Measurements from ENCODE around the gene MAP1B.
"Not testable (repeated sequence)": the region's sequence is repeated elsewhere in the genome, so short reads cannot be mapped to it uniquely, and the experiment has no call there.

The MAP1B gene

GRCh38 chr5:72167804-72168203 lies 60.5 kb downstream of the MAP1B start:
- Histone ChIP-seq H3K9me3 (ENCODE audit: low read length) (no peaks in the 10 kb centered on the region), H3K79me2 (ENCODE audit: insufficient read depth, low read length) (no peaks in the 10 kb centered on the region), H3K27ac (ENCODE audit: low read depth, low read length, poor library complexity, severe bottlenecking) (no peak overlapping the region), H3K4me3 (ENCODE audit: low read depth, low read length, poor library complexity, severe bottlenecking) (no peak overlapping the region), H3K9ac (ENCODE audit: low read length) (no peak overlapping the region), H3K9me2 (ENCODE audit: low read depth, low read length) (no peaks in the 10 kb centered on the region), H3K27me3 (ENCODE audit: insufficient read depth, low read length) (0 out of 2 replicates have a peak, but pooled peaks cover 4% of the 10 kb centered on the region), H3K4me2 (ENCODE audit: low read length) (no peak overlapping the region), H4K20me1 (ENCODE audit: insufficient read depth, low read length) (no peaks in the 10 kb centered on the region), H3K4me1 (ENCODE audit: insufficient read depth, low read length, severe bottlenecking) (peaks cover 3% of the 10 kb centered on the region), H3K36me3 (ENCODE audit: insufficient read depth, low read length) (no peaks in the 10 kb centered on the region), H3F3A (ENCODE audit: insufficient read depth, low read length) (no peaks in the 10 kb centered on the region), H2AFZ (ENCODE audit: low read length) (no peak overlapping the region)
- TF ChIP-seq, protein P1, sequence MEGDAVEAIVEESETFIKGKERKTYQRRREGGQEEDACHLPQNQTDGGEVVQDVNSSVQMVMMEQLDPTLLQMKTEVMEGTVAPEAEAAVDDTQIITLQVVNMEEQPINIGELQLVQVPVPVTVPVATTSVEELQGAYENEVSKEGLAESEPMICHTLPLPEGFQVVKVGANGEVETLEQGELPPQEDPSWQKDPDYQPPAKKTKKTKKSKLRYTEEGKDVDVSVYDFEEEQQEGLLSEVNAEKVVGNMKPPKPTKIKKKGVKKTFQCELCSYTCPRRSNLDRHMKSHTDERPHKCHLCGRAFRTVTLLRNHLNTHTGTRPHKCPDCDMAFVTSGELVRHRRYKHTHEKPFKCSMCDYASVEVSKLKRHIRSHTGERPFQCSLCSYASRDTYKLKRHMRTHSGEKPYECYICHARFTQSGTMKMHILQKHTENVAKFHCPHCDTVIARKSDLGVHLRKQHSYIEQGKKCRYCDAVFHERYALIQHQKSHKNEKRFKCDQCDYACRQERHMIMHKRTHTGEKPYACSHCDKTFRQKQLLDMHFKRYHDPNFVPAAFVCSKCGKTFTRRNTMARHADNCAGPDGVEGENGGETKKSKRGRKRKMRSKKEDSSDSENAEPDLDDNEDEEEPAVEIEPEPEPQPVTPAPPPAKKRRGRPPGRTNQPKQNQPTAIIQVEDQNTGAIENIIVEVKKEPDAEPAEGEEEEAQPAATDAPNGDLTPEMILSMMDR (IDR thresholded peaks at IDR 0.05; ENCODE audit: low read length) = no peak
- TF ChIP-seq EZH2 (IDR thresholded peaks at IDR 0.05; ENCODE audit: borderline replicate concordance, low read length) = no peak

DNA sequence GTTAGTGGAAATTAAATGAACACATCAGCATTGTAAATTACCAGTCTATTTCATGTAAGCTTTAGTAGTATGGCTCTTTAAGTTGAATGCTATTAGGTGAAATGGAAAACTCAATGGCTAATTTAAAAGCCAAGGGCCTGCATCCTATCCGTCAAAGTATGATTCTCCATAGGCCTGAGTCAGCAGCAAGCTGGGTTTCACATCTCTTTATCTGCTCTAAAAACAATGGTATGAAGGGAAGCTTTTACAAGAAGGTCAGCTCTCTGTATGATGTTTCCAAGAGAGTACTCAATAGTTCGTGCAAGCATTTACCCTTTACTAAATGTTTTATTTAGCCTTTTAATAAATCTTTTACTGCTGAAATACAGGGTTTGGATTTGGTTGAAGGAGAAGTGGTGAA lies 62.8 kb downstream of the MAP1B start:
- H3K79me2 ChIP-seq (ENCODE audit: insufficient read depth, low read length) = no peaks in the 10 kb centered on the region
- H3K27ac ChIP-seq (ENCODE audit: low read depth, low read length, poor library complexity, severe bottlenecking) = no peak overlapping the region
- no peaks in the 10 kb centered on the region for H3K9me2 ChIP-seq (ENCODE audit: low read depth, low read length)
- no peak overlapping the region for H3K4me3 ChIP-seq (ENCODE audit: low read depth, low read length, poor library complexity, severe bottlenecking)
- H3K9me3 ChIP-seq (ENCODE audit: low read length) = no peaks in the 10 kb centered on the region
- no peaks in the 10 kb centered on the region for H3F3A ChIP-seq (ENCODE audit: insufficient read depth, low read length)
- 0 out of 2 replicates have a peak, but pooled peaks cover 4% of the 10 kb centered on the region for H3K27me3 ChIP-seq (ENCODE audit: insufficient read depth, low read length)
- H3K36me3 ChIP-seq (ENCODE audit: insufficient read depth, low read length) = no peaks in the 10 kb centered on the region
- TF ChIP-seq EZH2 (IDR thresholded peaks at IDR 0.05; ENCODE audit: borderline replicate concordance, low read length) = no peak
- TF ChIP-seq, protein P1 (IDR thresholded peaks at IDR 0.05; ENCODE audit: low read length) = no peak
- H3K4me1 ChIP-seq (ENCODE audit: insufficient read depth, low read length, severe bottlenecking) = peaks cover 3% of the 10 kb centered on the region
- no peak overlapping the region for H3K9ac ChIP-seq (ENCODE audit: low read length)
- no peak overlapping the region for H3K4me2 ChIP-seq (ENCODE audit: low read length)
- H4K20me1 ChIP-seq (ENCODE audit: insufficient read depth, low read length) = no peaks in the 10 kb centered on the region
- H2AFZ ChIP-seq (ENCODE audit: low read length) = no peak overlapping the region

GRCh38 chr5:72171181-72171580 lies 63.9 kb downstream of the MAP1B start:
- H3K36me3 ChIP-seq (ENCODE audit: insufficient read depth, low read length); H3K9me3 ChIP-seq (ENCODE audit: low read length); H3K4me3 ChIP-seq (ENCODE audit: low read depth, low read length, poor library complexity, severe bottlenecking); H4K20me1 ChIP-seq (ENCODE audit: insufficient read depth, low read length); H3K9me2 ChIP-seq (ENCODE audit: low read depth, low read length); H3F3A ChIP-seq (ENCODE audit: insufficient read depth, low read length); H3K9ac ChIP-seq (ENCODE audit: low read length); H3K27ac ChIP-seq (ENCODE audit: low read depth, low read length, poor library complexity, severe bottlenecking); H3K4me2 ChIP-seq (ENCODE audit: low read length); H2AFZ ChIP-seq (ENCODE audit: low read length); H3K4me1 ChIP-seq (ENCODE audit: insufficient read depth, low read length, severe bottlenecking); H3K79me2 ChIP-seq (ENCODE audit: insufficient read depth, low read length); H3K27me3 ChIP-seq (ENCODE audit: insufficient read depth, low read length): not testable (repeated sequence)

DNA sequence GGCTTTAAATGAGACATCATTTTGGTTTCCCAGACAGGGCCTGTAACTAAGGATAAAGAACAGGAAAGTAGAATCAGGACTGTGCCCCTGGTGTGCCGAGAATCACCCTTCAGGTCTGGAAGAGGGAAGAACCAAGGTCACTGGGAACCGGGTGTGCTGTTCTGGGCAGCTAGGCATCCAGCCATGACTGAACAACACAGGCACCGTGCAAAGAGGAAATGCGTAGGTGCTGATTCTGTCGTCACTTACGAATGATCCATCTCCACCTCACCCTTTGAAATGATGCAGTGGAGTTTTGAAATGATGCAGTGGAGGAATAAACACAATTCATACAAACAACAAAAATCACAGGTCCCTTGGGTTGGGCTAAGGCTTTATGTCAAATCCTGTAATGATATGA lies 64.4 kb downstream of the MAP1B start:
- no peaks in the 10 kb centered on the region for H3F3A ChIP-seq (ENCODE audit: insufficient read depth, low read length)
- no peaks in the 10 kb centered on the region for H3K79me2 ChIP-seq (ENCODE audit: insufficient read depth, low read length)

More for the DNA sequence above, 64.4 kb downstream of the MAP1B start:
- H3K4me2 ChIP-seq (ENCODE audit: low read length) = no peak overlapping the region
- H3K9ac ChIP-seq (ENCODE audit: low read length) = no peak overlapping the region
- H3K4me3 ChIP-seq (ENCODE audit: low read depth, low read length, poor library complexity, severe bottlenecking) = no peak overlapping the region
- no peaks in the 10 kb centered on the region for H4K20me1 ChIP-seq (ENCODE audit: insufficient read depth, low read length)
- peaks cover under 1% of the 10 kb centered on the region for H3K4me1 ChIP-seq (ENCODE audit: insufficient read depth, low read length, severe bottlenecking)
- no peak overlapping the region for H2AFZ ChIP-seq (ENCODE audit: low read length)
- H3K36me3 ChIP-seq (ENCODE audit: insufficient read depth, low read length) = no peaks in the 10 kb centered on the region
- no peaks in the 10 kb centered on the region for H3K9me2 ChIP-seq (ENCODE audit: low read depth, low read length)
- 0 out of 2 replicates have a peak, but pooled peaks cover 4% of the 10 kb centered on the region for H3K27me3 ChIP-seq (ENCODE audit: insufficient read depth, low read length)
- H3K9me3 ChIP-seq (ENCODE audit: low read length) = no peaks in the 10 kb centered on the region
- no peak overlapping the region for H3K27ac ChIP-seq (ENCODE audit: low read depth, low read length, poor library complexity, severe bottlenecking)
- TF ChIP-seq, protein P1 (IDR thresholded peaks at IDR 0.05; ENCODE audit: low read length) = no peak
- TF ChIP-seq EZH2 (IDR thresholded peaks at IDR 0.05; ENCODE audit: borderline replicate concordance, low read length) = no peak

All from OCI-LY1 (cell line).